ENCODE results near the gene SPATA21. TPM values are rescaled to one million over a fixed set of nuclear protein-coding genes. Genes with fewer than 3 reads are reported as not detected.

The SPATA21 gene
- total and polyA plus RNA-seq, 4 donors = 0.08 to 0.42 TPM; not detected in 2

- peaks cover 3 to 27% (median 13%) of the 10 kb centered on the region in 4 donors for H3K4me1 ChIP-seq (ENCODE audit: control insufficient read depth in 4 of 4, insufficient read depth in 4 of 4, low read length in 3 of 4)
- no peak overlapping the region for H3K4me3 ChIP-seq (ENCODE audit: low read depth in 1 of 3, low read length in 3 of 3)
- 60% methylated on average over 7 of the region's 7 CpGs for WGBS
- peak overlapping the region in 1 of 2 donors; percentile 37 for H3K27ac ChIP-seq (ENCODE audit: low read depth in 1 of 2, low read length in 2 of 2)
- H3K9ac ChIP-seq (ENCODE audit: low read depth in 1 of 2, low read length in 2 of 2) = no peak overlapping the region
- no peaks in the 10 kb centered on the region for H3K9me3 ChIP-seq (ENCODE audit: control insufficient read depth in 4 of 4, low read length in 3 of 4)
- no peaks in the 10 kb centered on the region for H3K27me3 ChIP-seq (ENCODE audit: control insufficient read depth in 4 of 4, insufficient read depth in 4 of 4, low read length in 3 of 4)
- DNase-seq (ENCODE audit: low spot score) = no peak
- H3K36me3 ChIP-seq (ENCODE audit: control insufficient read depth in 4 of 4, insufficient read depth in 3 of 4, low read depth in 1 of 4, low read length in 3 of 4) = peaks cover 2 to 5% (median 3%) of the 10 kb centered on the region in 4 donors
- TF ChIP-seq RXRA (IDR thresholded peaks at IDR 0.05) (no peak), FOXA2 (IDR thresholded peaks at IDR 0.05) (no peak), JUND (IDR thresholded peaks at IDR 0.05) (no peak), SP1 (IDR thresholded peaks at IDR 0.05) (no peak), ZBTB33 (IDR thresholded peaks at IDR 0.05) (no peak)
Observed at GRCh38 chr1:16440131-16440469, 2.9 kb upstream of the SPATA21 start.

- DNase-seq (ENCODE audit: low spot score) = no peak
- Histone ChIP-seq H3K36me3 (ENCODE audit: control insufficient read depth in 4 of 4, insufficient read depth in 3 of 4, low read depth in 1 of 4, low read length in 3 of 4) (peaks cover 0 to 3% (median under 1%) of the 10 kb centered on the region in 4 donors), H3K9me3 (ENCODE audit: control insufficient read depth in 4 of 4, low read length in 3 of 4) (no peaks in the 10 kb centered on the region), H3K27ac (ENCODE audit: low read depth in 1 of 2, low read length in 2 of 2) (no peak overlapping the region), H3K4me1 (ENCODE audit: control insufficient read depth in 4 of 4, insufficient read depth in 4 of 4, low read length in 3 of 4) (peaks cover 3 to 22% (median 13%) of the 10 kb centered on the region in 4 donors), H3K27me3 (ENCODE audit: control insufficient read depth in 4 of 4, insufficient read depth in 4 of 4, low read length in 3 of 4) (no peaks in the 10 kb centered on the region), H3K9ac (ENCODE audit: low read depth in 1 of 2, low read length in 2 of 2) (no peak overlapping the region), H3K4me3 (ENCODE audit: low read depth in 1 of 3, low read length in 3 of 3) (no peak overlapping the region)
- TF ChIP-seq HNF4G (IDR thresholded peaks at IDR 0.05) (no peak), JUND (IDR thresholded peaks at IDR 0.05) (no peak), TAF1 (conservative IDR thresholded peaks at IDR 0.05) (no peak)
- 86% methylated on average over 2 of the region's 2 CpGs for WGBS
Observed at GRCh38 chr1:16438924-16439323, 1.7 kb upstream of the SPATA21 start.

GRCh38 chr1:16438516-16438915, 1.3 kb upstream of the SPATA21 start:
- WGBS = 88% methylated on average over 2 of the region's 2 CpGs
- peaks cover 0 to 3% (median 0%) of the 10 kb centered on the region in 4 donors for H3K36me3 ChIP-seq (ENCODE audit: control insufficient read depth in 4 of 4, insufficient read depth in 3 of 4, low read depth in 1 of 4, low read length in 3 of 4)
- H3K4me1 ChIP-seq (ENCODE audit: control insufficient read depth in 4 of 4, insufficient read depth in 4 of 4, low read length in 3 of 4) = peaks cover 3 to 18% (median 12%) of the 10 kb centered on the region in 4 donors
- DNase-seq (ENCODE audit: low spot score) = no peak
- no peak overlapping the region for H3K9ac ChIP-seq (ENCODE audit: low read depth in 1 of 2, low read length in 2 of 2)
- H3K9me3 ChIP-seq (ENCODE audit: control insufficient read depth in 4 of 4, low read length in 3 of 4) = no peaks in the 10 kb centered on the region
- H3K27ac ChIP-seq (ENCODE audit: low read depth in 1 of 2, low read length in 2 of 2) = no peak overlapping the region
- no peak overlapping the region for H3K4me3 ChIP-seq (ENCODE audit: low read depth in 1 of 3, low read length in 3 of 3)
- TF ChIP-seq RXRA (IDR thresholded peaks at IDR 0.05) (no peak), CTCF (IDR thresholded peaks at IDR 0.05; ENCODE audit: low read depth, low read length, missing input control) (no peak), NR2F2 (IDR thresholded peaks at IDR 0.05) (no peak), REST (IDR thresholded peaks at IDR 0.05) (no peak), SP1 (IDR thresholded peaks at IDR 0.05) (no peak), YY1 (IDR thresholded peaks at IDR 0.05) (no peak), EGR1 (IDR thresholded peaks at IDR 0.05; ENCODE audit: low read depth in 2 of 2) (no peak), TAF1 (conservative IDR thresholded peaks at IDR 0.05) (no peak), ZBTB33 (IDR thresholded peaks at IDR 0.05) (no peak), GABPA (IDR thresholded peaks at IDR 0.05 in 1 of 2, conservative IDR thresholded peaks at IDR 0.05 in 1 of 2) (no peak), FOXA2 (IDR thresholded peaks at IDR 0.05) (no peak), MAX (IDR thresholded peaks at IDR 0.05) (no peak), HNF4G (IDR thresholded peaks at IDR 0.05) (no peak), FOXA1 (IDR thresholded peaks at IDR 0.05) (no peak), ATF3 (IDR thresholded peaks at IDR 0.05) (no peak)
- no peaks in the 10 kb centered on the region for H3K27me3 ChIP-seq (ENCODE audit: control insufficient read depth in 4 of 4, insufficient read depth in 4 of 4, low read length in 3 of 4)
